HCT116 (cell line): Measurements from ENCODE around the gene CAPZB. TPM values are rescaled to one million over a fixed set of nuclear protein-coding genes. Genes with fewer than 3 reads are reported as not detected.

ENCODE experiments used
- ATAC-seq: fragments of 200-7000 bp; cut with Tn5 transposase; 2 replicates; pipeline ENCODE4 v1.9.1; 2020; ENCODE audit warnings: mild to moderate bottlenecking, moderate library complexity
- BruUV-seq: library from RNA; stranded (reverse); fragments of 400-500 nt; replicated peaks from 2 replicates; lab custom pipeline; 2021; lab: Mats Ljungman, UMichigan
- CTCF ChIA-PET: fragments of 300-600 bp; sonication (Branson Sonifier 250); formaldehyde crosslinking; loops from one replicate; lab custom pipeline; 2021; ENCODE audit warnings: antibody characterized with exemption; lab: Charles Lee
- POLR2A ChIA-PET: fragments of 300-600, 350-600 bp; sonication (Branson Sonifier 250); formaldehyde crosslinking; loops from one replicate; lab custom pipeline; 2021; ENCODE audit warnings: antibody characterized with exemption; lab: Charles Lee
- RAD21 ChIA-PET, 2 experiments: fragments of 300-600 bp; sonication (Branson Sonifier 250); formaldehyde crosslinking; loops; one replicate each; lab custom pipeline; 2023; ENCODE audit warnings: low total read pairs in 2 of 2; ENCODE audit not compliant: uncharacterized antibody in 2 of 2, unreplicated experiment in 2 of 2, low non-redundant PET in 1 of 2; lab: Charles Lee
- DNase-seq: peaks from one replicate; pipeline ENCODE4 v3.0.0-alpha.2; 2010; ENCODE audit warnings: low read depth, low spot score
- H2AFZ ChIP-seq: fragments of 200-600 bp; shearing (Covaris generic), sonication (generic); 2 replicates; pipeline ENCODE4 v1.6.1; 2017; ENCODE audit warnings: low read depth, mixed run types, mixed read lengths, antibody characterized with exemption, low read length; ENCODE audit not compliant: poor library complexity, severe bottlenecking
- H3K27ac ChIP-seq: 2 replicates; pipeline ENCODE4 v1.5.1; 2012; ENCODE audit warnings: low read depth, low read length
- H3K27me3 ChIP-seq: fragments of 200-600 bp; sonication (generic); 2 replicates; pipeline ENCODE4 v1.6.1; 2016; ENCODE audit warnings: mixed run types, low read length, mixed read lengths; ENCODE audit not compliant: insufficient read depth
- H3K36me3 ChIP-seq, 2 experiments: fragments of 200-500 bp in 1 of 2; fragments of 200-600 bp in 1 of 2; sonication (Bioruptor generic) in 1 of 2; sonication (generic) in 1 of 2; 2 replicates each; pipeline versions ENCODE4 v1.5.1 to v1.6.1; 2014 to 2016; ENCODE audit warnings: low read length in 2 of 2, inconsistent platforms in 1 of 2, mixed read lengths in 1 of 2, mixed run types in 1 of 2; ENCODE audit not compliant: insufficient read depth in 2 of 2, control insufficient read depth in 1 of 2
- H3K4me1 ChIP-seq, 2 experiments: fragments of 200-600 bp in 1 of 2; sonication (generic) in 1 of 2; 2 replicates each; pipeline versions ENCODE4 v1.5.1 to v1.6.1; 2012 to 2017; ENCODE audit warnings: low read length in 2 of 2, inconsistent platforms in 1 of 2, mild to moderate bottlenecking in 1 of 2, mixed read lengths in 1 of 2, mixed run types in 1 of 2, moderate library complexity in 1 of 2; ENCODE audit not compliant: insufficient read depth in 2 of 2, control insufficient read depth in 1 of 2
- H3K4me2 ChIP-seq: fragments of 200-600 bp; sonication (generic); 2 replicates; pipeline ENCODE4 v1.6.1; 2017; ENCODE audit warnings: mixed run types, low read length, mixed read lengths
- H3K4me3 ChIP-seq, 2 experiments: fragments of 200-600 bp in 1 of 2; sonication (generic) in 1 of 2; replicated peaks in 1 of 2; 2 replicates each; pipeline ENCODE4 v1.5.1; 2011 to 2016; ENCODE audit warnings: low read length in 2 of 2, control low read depth in 1 of 2, low read depth in 1 of 2, mild to moderate bottlenecking in 1 of 2, mixed read lengths in 1 of 2, mixed run types in 1 of 2
- H3K79me2 ChIP-seq: fragments of 200-600 bp; sonication (generic); 2 replicates; pipeline ENCODE4 v1.6.1; 2017; ENCODE audit warnings: mild to moderate bottlenecking, mixed run types, low read length, moderate library complexity, mixed read lengths; ENCODE audit not compliant: insufficient read depth
- H3K9ac ChIP-seq: fragments of 200-600 bp; sonication (generic); 2 replicates; pipeline ENCODE4 v1.6.1; 2016; ENCODE audit warnings: low read length, mixed read lengths
- H3K9me2 ChIP-seq: fragments of 200-600 bp; sonication (generic), shearing (Covaris generic); 2 replicates; pipeline ENCODE4 v1.6.1; 2017; ENCODE audit warnings: mixed run types, mild to moderate bottlenecking, moderate library complexity; ENCODE audit not compliant: insufficient read depth
- H3K9me3 ChIP-seq, 2 experiments: fragments of 200-500 bp in 1 of 2; fragments of 200-600 bp in 1 of 2; sonication (Bioruptor generic) in 1 of 2; sonication (generic) in 1 of 2; 2 replicates each; pipeline ENCODE4 v1.6.1; 2014 to 2017; ENCODE audit warnings: low read length in 2 of 2, mixed read lengths in 2 of 2, inconsistent platforms in 1 of 2, low read depth in 1 of 2, mild to moderate bottlenecking in 1 of 2, mixed run types in 1 of 2, moderate library complexity in 1 of 2; ENCODE audit not compliant: control insufficient read depth in 1 of 2, insufficient read depth in 1 of 2
- H4K20me1 ChIP-seq: fragments of 200-600 bp; sonication (generic), shearing (Covaris generic); 2 replicates; pipeline ENCODE4 v1.6.1; 2017; ENCODE audit warnings: mixed run types, mild to moderate bottlenecking, moderate library complexity; ENCODE audit not compliant: insufficient read depth
- ATF3 ChIP-seq: IDR thresholded peaks from 2 replicates; pipeline ENCODE4 v1.6.1; 2012
- CBX3 ChIP-seq: IDR thresholded peaks from 2 replicates; pipeline ENCODE4 v1.6.1; 2012; ENCODE audit warnings: low read depth
- EGR1 ChIP-seq: IDR thresholded peaks from 2 replicates; pipeline ENCODE4 v1.6.1; 2012; ENCODE audit warnings: low read depth
- EZH2phosphoT487 ChIP-seq: fragments of 200-600 bp; IDR thresholded peaks from 2 replicates; pipeline ENCODE4 v1.6.1; 2018; ENCODE audit warnings: antibody characterized with exemption, borderline replicate concordance
- FOSL1 ChIP-seq: IDR thresholded peaks from 2 replicates; pipeline ENCODE4 v1.6.1; 2012; ENCODE audit warnings: low read depth
- JUND ChIP-seq: IDR thresholded peaks from 2 replicates; pipeline ENCODE4 v1.6.1; 2012
- MAX ChIP-seq: IDR thresholded peaks from 2 replicates; pipeline ENCODE4 v1.6.1; 2012
- POLR2A ChIP-seq: IDR thresholded peaks from 2 replicates; pipeline ENCODE4 v1.7.0; 2011; ENCODE audit warnings: borderline replicate concordance; ENCODE audit not compliant: insufficient read depth, insufficient read length; ENCODE audit errors: extremely low read depth
- RAD21 ChIP-seq: IDR thresholded peaks from 2 replicates; pipeline ENCODE4 v1.6.1; 2012; ENCODE audit warnings: low read depth, mild to moderate bottlenecking
- SIN3A ChIP-seq: IDR thresholded peaks from 2 replicates; pipeline ENCODE4 v1.6.1; 2012; ENCODE audit warnings: low read depth
- SP1 ChIP-seq: IDR thresholded peaks from 2 replicates; pipeline ENCODE4 v1.6.1; 2012; ENCODE audit warnings: low read depth
- TCF7L2 ChIP-seq: IDR thresholded peaks from 2 replicates; pipeline ENCODE4 v1.7.0; 2011; ENCODE audit warnings: borderline replicate concordance, inconsistent platforms; ENCODE audit not compliant: insufficient read depth, insufficient read length; ENCODE audit errors: extremely low read depth
- ZFX ChIP-seq: fragments of 450-650 bp; IDR thresholded peaks from 2 replicates; pipeline ENCODE4 v1.6.1; 2017
- ZNF274 ChIP-seq: fragments of 200-500 bp; sonication (Bioruptor generic); IDR thresholded peaks from 2 replicates; pipeline ENCODE4 v1.6.1; 2014; ENCODE audit warnings: mild to moderate bottlenecking, low read depth, low read length, inconsistent platforms
- intact Hi-C: fragments of 100-400 bp; cut with micrococcal nuclease; formaldehyde crosslinking; loops from 2 replicates; pipeline ENCODE4 v1.10.0; 2022
- total RNA-seq: library from RNA; stranded (reverse); gene quantifications from one replicate; pipeline ENCODE4 v1.2.1, GENCODE V29; 2021; ENCODE audit not compliant: unreplicated experiment
- TF ChIP-seq, protein P1 (sequence below), 3 experiments: fragments of 200-600 bp in 1 of 3; sonication (generic) in 1 of 3; IDR thresholded peaks in 2 of 3; conservative IDR thresholded peaks in 1 of 3; 2 replicates each; pipeline ENCODE4 v1.5.1; 2012 to 2017; ENCODE audit warnings: low read depth in 2 of 3, low read length in 2 of 3, antibody characterized with exemption in 1 of 3, borderline replicate concordance in 1 of 3, control low read depth in 1 of 3, mild to moderate bottlenecking in 1 of 3, mixed read lengths in 1 of 3, mixed run types in 1 of 3, moderate library complexity in 1 of 3; ENCODE audit not compliant: insufficient read depth in 1 of 3

The CAPZB gene
- total RNA-seq, 1 experiment from 2014 or later: 203 TPM

DNA sequence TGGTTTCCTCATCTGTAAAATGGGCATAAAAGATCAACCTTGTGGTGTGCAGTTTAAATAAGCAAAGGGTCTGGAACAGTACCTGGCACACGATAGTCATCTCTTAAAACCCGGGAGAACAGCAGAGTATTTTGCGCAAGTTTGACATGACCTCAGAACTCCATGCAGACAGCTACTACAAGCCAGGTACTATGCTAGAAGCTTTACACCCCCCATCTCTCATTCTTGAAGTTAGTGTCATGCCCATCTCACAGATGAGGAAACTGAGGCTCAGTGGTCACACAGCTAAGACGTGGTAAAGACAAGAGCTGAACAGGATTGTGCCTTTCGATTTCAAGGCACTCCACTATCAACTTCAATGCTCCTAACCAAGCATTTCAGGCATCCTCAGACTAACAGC, 78.7 kb downstream of the CAPZB start:
- TF ChIP-seq FOSL1 (no peak), SP1 (no peak), CBX3 (no peak), POLR2A (no peak), TCF7L2 (no peak), ZNF274 (no peak), EZH2phosphoT487 (no peak), RAD21 (no peak), ZFX (no peak), MAX (no peak), EGR1 (no peak), ATF3 (no peak), JUND (no peak), SIN3A (no peak)
- TF ChIP-seq, protein P1, sequence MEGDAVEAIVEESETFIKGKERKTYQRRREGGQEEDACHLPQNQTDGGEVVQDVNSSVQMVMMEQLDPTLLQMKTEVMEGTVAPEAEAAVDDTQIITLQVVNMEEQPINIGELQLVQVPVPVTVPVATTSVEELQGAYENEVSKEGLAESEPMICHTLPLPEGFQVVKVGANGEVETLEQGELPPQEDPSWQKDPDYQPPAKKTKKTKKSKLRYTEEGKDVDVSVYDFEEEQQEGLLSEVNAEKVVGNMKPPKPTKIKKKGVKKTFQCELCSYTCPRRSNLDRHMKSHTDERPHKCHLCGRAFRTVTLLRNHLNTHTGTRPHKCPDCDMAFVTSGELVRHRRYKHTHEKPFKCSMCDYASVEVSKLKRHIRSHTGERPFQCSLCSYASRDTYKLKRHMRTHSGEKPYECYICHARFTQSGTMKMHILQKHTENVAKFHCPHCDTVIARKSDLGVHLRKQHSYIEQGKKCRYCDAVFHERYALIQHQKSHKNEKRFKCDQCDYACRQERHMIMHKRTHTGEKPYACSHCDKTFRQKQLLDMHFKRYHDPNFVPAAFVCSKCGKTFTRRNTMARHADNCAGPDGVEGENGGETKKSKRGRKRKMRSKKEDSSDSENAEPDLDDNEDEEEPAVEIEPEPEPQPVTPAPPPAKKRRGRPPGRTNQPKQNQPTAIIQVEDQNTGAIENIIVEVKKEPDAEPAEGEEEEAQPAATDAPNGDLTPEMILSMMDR (IDR thresholded peaks at IDR 0.05 in 2 of 3, conservative IDR thresholded peaks at IDR 0.05 in 1 of 3; ENCODE audit: borderline replicate concordance in 1 of 3, insufficient read depth in 1 of 3, low read depth in 2 of 3, low read length in 2 of 3): no peak
- Histone ChIP-seq H3K9me2 (no peaks in the 10 kb centered on the region), H2AFZ (no peak overlapping the region), H3K36me3 (no peaks in the 10 kb centered on the region), H4K20me1 (no peaks in the 10 kb centered on the region), H3K4me3 (no peak overlapping the region), H3K4me2 (no peak overlapping the region), H3K9ac (no peak overlapping the region), H3K9me3 (no peaks in the 10 kb centered on the region), H3K79me2 (peaks cover 47% of the 10 kb centered on the region; the same call in 1 of the 2 replicates), H3K27ac (no peak overlapping the region), H3K4me1 (no peaks in the 10 kb centered on the region), H3K27me3 (no peaks in the 10 kb centered on the region)
- ChIA-PET CTCF (no interaction called here), POLR2A (no interaction called here), RAD21 (no interaction called here)
- DNase-seq (no peak), ATAC-seq (no peak)
- BruUV-seq: no TSS peak
- intact Hi-C loops: no loop called here
